Thyroid gland (tissue), 4 donors: ENCODE data around the gene DKK3.

ENCODE experiments used
- POLR2A ChIP-seq, 2 donors: fragments of 450-650 bp; IDR thresholded peaks; one replicate each; pipeline ENCODE4 v1.6.1; 2017; ENCODE audit warnings: antibody characterized with exemption in 2 of 2, mild to moderate bottlenecking in 2 of 2, moderate library complexity in 1 of 2
- TF ChIP-seq, protein P1 (sequence below), 6 experiments: fragments of 200-600 bp in 3 of 6; fragments of 450-650 bp in 3 of 6; sonication (generic) in 3 of 6; IDR thresholded peaks; one replicate each; pipeline ENCODE4 v1.5.1; 2016 to 2019; ENCODE audit warnings: antibody characterized with exemption in 6 of 6, mild to moderate bottlenecking in 2 of 6, inconsistent platforms in 1 of 6, moderate library complexity in 1 of 6

- no peak for TF ChIP-seq POLR2A (IDR thresholded peaks at IDR 0.05)
- TF ChIP-seq, protein P1, sequence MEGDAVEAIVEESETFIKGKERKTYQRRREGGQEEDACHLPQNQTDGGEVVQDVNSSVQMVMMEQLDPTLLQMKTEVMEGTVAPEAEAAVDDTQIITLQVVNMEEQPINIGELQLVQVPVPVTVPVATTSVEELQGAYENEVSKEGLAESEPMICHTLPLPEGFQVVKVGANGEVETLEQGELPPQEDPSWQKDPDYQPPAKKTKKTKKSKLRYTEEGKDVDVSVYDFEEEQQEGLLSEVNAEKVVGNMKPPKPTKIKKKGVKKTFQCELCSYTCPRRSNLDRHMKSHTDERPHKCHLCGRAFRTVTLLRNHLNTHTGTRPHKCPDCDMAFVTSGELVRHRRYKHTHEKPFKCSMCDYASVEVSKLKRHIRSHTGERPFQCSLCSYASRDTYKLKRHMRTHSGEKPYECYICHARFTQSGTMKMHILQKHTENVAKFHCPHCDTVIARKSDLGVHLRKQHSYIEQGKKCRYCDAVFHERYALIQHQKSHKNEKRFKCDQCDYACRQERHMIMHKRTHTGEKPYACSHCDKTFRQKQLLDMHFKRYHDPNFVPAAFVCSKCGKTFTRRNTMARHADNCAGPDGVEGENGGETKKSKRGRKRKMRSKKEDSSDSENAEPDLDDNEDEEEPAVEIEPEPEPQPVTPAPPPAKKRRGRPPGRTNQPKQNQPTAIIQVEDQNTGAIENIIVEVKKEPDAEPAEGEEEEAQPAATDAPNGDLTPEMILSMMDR (IDR thresholded peaks at IDR 0.05): no peak
Measured at GRCh38 chr11:12050470-12051286, 42.3 kb upstream of the DKK3 start.
